GM20431 (cell line): ENCODE results near the gene ACKR3.

Source experiments
- in situ Hi-C: fragments of 300-500 bp; cut with MseI, MboI; formaldehyde crosslinking; loops from one replicate; pipeline ENCODE4 v1.15.0; 2020; ENCODE audit warnings: low sequenced_read_pairs; ENCODE audit not compliant: unreplicated experiment

The ACKR3 gene

GRCh38 chr2:236548179-236548921, 21.3 kb upstream of the ACKR3 start:
- in situ Hi-C loops: no loop called here

- in situ Hi-C loops: no loop called here
Measured at GRCh38 chr2:236549165-236549564, 20.5 kb upstream of the ACKR3 start.

- in situ Hi-C loops: no loop called here
Measured at GRCh38 chr2:236550290-236550689, 19.3 kb upstream of the ACKR3 start.

- in situ Hi-C loops: no loop called here
Measured at GRCh38 chr2:236550701-236551465, 18.7 kb upstream of the ACKR3 start.

- in situ Hi-C loops: no loop called here
Measured at GRCh38 chr2:236551471-236552211, 18.0 kb upstream of the ACKR3 start.

GRCh38 chr2:236552212-236552542, 17.4 kb upstream of the ACKR3 start:
- in situ Hi-C loops: no loop called here

- in situ Hi-C loops: no loop called here
Measured at GRCh38 chr2:236552581-236553363, 16.9 kb upstream of the ACKR3 start.

GRCh38 chr2:236553522-236553921, 16.1 kb upstream of the ACKR3 start:
- in situ Hi-C loops: no loop called here

- in situ Hi-C loops: no loop called here
Measured at GRCh38 chr2:236554629-236555282, 14.9 kb upstream of the ACKR3 start.

- in situ Hi-C loops: no loop called here
Measured at GRCh38 chr2:236555481-236555880, 14.1 kb upstream of the ACKR3 start.

GRCh38 chr2:236557306-236558030, 12.2 kb upstream of the ACKR3 start:
- in situ Hi-C loops: no loop called here

GRCh38 chr2:236558036-236558435, 11.6 kb upstream of the ACKR3 start:
- in situ Hi-C loops: no loop called here

GRCh38 chr2:236558993-236559978, 10.3 kb upstream of the ACKR3 start:
- in situ Hi-C loops: no loop called here

- in situ Hi-C loops: no loop called here
Measured at GRCh38 chr2:236561874-236562273, 7.8 kb upstream of the ACKR3 start.

GRCh38 chr2:236562434-236562833, 7.2 kb upstream of the ACKR3 start:
- in situ Hi-C loops: no loop called here

- in situ Hi-C loops: no loop called here
Measured at GRCh38 chr2:236563953-236564352, 5.7 kb upstream of the ACKR3 start.

GRCh38 chr2:236565212-236565611, 4.4 kb upstream of the ACKR3 start:
- in situ Hi-C loops: no loop called here

GRCh38 chr2:236565879-236566402, 3.7 kb upstream of the ACKR3 start:
- in situ Hi-C loops: no loop called here
